Measurements from ENCODE around the gene NAGA. TPM values are rescaled to one million over a fixed set of nuclear protein-coding genes. Genes with fewer than 3 reads are reported as not detected.

NAGA gene
- total and polyA plus RNA-seq, 7 donors = 6.6 to 28.6 (median 21.6) TPM

- intact Hi-C loops (cut with DNase I) = loop anchor here (5.0 to 10.0 kb wide), 2 partner anchors 290 to 392 kb away; partner anchors contain the start of gene SNU13
- Histone ChIP-seq H3K4me1 (peaks cover 0 to 58% (median 50%) of the 10 kb centered on the region in 4 donors), H3K36me3 (peaks cover 0 to 22% (median 6%) of the 10 kb centered on the region in 4 donors), H3K9me3 (no peaks in the 10 kb centered on the region), H3K27me3 (no peaks in the 10 kb centered on the region), H3K27ac (peak overlapping the region; percentile 93 to 99 (median 98)), H3K4me3 (no peak overlapping the region)
- WGBS, 2 donors = 93 to 96% methylated on average over 20 of the region's 20 CpGs
- TF ChIP-seq POLR2AphosphoS5 (IDR thresholded peaks at IDR 0.05) (no peak), EP300 (IDR thresholded peaks at IDR 0.05) (no peak), POLR2A (IDR thresholded peaks at IDR 0.05) (no peak), CTCF (IDR thresholded peaks at IDR 0.05) (no peak)
- DNase-seq = peak; percentile 66
Measured at GRCh38 chr22:42076764-42077485, 6.3 kb upstream of the NAGA start.

- Histone ChIP-seq H3K4me3 (peak overlapping the region; percentile 74 to 82 (median 78)), H3K36me3 (peaks cover 0 to 20% (median 6%) of the 10 kb centered on the region in 4 donors), H3K27me3 (no peaks in the 10 kb centered on the region), H3K4me1 (peaks cover 0 to 56% (median 51%) of the 10 kb centered on the region in 4 donors), H3K9me3 (no peaks in the 10 kb centered on the region), H3K27ac (peak overlapping the region; percentile 90 to 93 (median 92))
- intact Hi-C loops (cut with DNase I) = loop anchor here (5.0 to 10.0 kb wide), 2 partner anchors 292 to 390 kb away; partner anchors contain the start of gene SNU13
- 58 to 73% methylated on average over 9 of the region's 9 CpGs for WGBS, 2 donors
- TF ChIP-seq POLR2AphosphoS5 (IDR thresholded peaks at IDR 0.05) (no peak), EP300 (IDR thresholded peaks at IDR 0.05) (no peak), POLR2A (IDR thresholded peaks at IDR 0.05) (no peak), CTCF (IDR thresholded peaks at IDR 0.05) (no peak)
- DNase-seq = no peak
Measured at GRCh38 chr22:42074846-42075676, 4.4 kb upstream of the NAGA start.

GRCh38 chr22:42074132-42074811, 3.7 kb upstream of the NAGA start, which contains the start of gene PHETA2:
Gene PHETA2 (plus strand): TSS chr22:42074248. CDS start chr22:42077294, 3,046 bp downstream.
- 1% methylated on average over 55 of the region's 55 CpGs for WGBS, 2 donors
- Histone ChIP-seq H3K27ac (peak within 1 kb of the TSS; percentile 90 to 93 (median 92)), H3K4me1 (peaks cover 0 to 64% (median 57%) of the 10 kb centered on the region in 4 donors), H3K36me3 (peaks cover 0 to 20% (median 6%) of the 10 kb centered on the region in 4 donors), H3K4me3 (peak within 1 kb of the TSS; percentile 74 to 82 (median 78)), H3K27me3 (no peaks in the 10 kb centered on the region), H3K9me3 (no peaks in the 10 kb centered on the region)
- intact Hi-C loops (cut with DNase I) = loop anchor here (10.0 kb wide), 1 partner anchor 389 kb away; the partner anchor contains the start of gene SNU13
- TF ChIP-seq CTCF (IDR thresholded peaks at IDR 0.05) (peak in 3 of 4 experiments; percentile 53 to 70 (median 56)), POLR2A (IDR thresholded peaks at IDR 0.05) (no peak), EP300 (IDR thresholded peaks at IDR 0.05) (no peak), POLR2AphosphoS5 (IDR thresholded peaks at IDR 0.05) (peak in 1 of 4 donors; percentile 47)
- DNase-seq = no peak

GRCh38 chr22:42073621-42074041, 3.0 kb upstream of the NAGA start:
- peak overlapping the region; percentile 74 to 82 (median 78) for H3K4me3 ChIP-seq
- H3K27ac ChIP-seq = peak overlapping the region; percentile 90 to 93 (median 92)
- intact Hi-C loops (cut with DNase I) = loop anchor here (10.0 kb wide), 1 partner anchor 389 kb away; the partner anchor contains the start of gene SNU13
- no peak for DNase-seq
- H3K27me3 ChIP-seq = no peaks in the 10 kb centered on the region
- WGBS, 2 donors = 75 to 80% methylated on average over 14 of the region's 14 CpGs
- peaks cover 0 to 61% (median 53%) of the 10 kb centered on the region in 4 donors for H3K4me1 ChIP-seq
- H3K9me3 ChIP-seq = no peaks in the 10 kb centered on the region
- no peak for TF ChIP-seq POLR2A (IDR thresholded peaks at IDR 0.05)
- TF ChIP-seq EP300 (IDR thresholded peaks at IDR 0.05) = no peak
- no peak for TF ChIP-seq CTCF (IDR thresholded peaks at IDR 0.05)
- TF ChIP-seq POLR2AphosphoS5 (IDR thresholded peaks at IDR 0.05) = no peak
- H3K36me3 ChIP-seq = peaks cover 0 to 20% (median 6%) of the 10 kb centered on the region in 4 donors
